Activated naive CD4-positive, alpha-beta T cell treated with anti-CD3 and anti-CD28 coated beads, Interleukin-2, amount 50 U/mL, for 72 hours (primary cell): ENCODE results near the gene DNAJC6. TPM values are rescaled to one million over a fixed set of nuclear protein-coding genes. Genes with fewer than 3 reads are reported as not detected.
A peak's percentile ranks its signal among the peaks of the same experiment; 100 is the strongest.

Experiments
- ATAC-seq, 2 donors: fragments of 150-1000 bp; cut with Tn5 transposase; 2 replicates each; pipeline ENCODE4 v1.10.0; 2021; ENCODE audit warnings: mild to moderate bottlenecking in 2 of 2, moderate library complexity in 2 of 2
- DNase-seq, 2 donors: peaks; one replicate each; pipeline ENCODE4 v3.0.0; 2021 to 2022; ENCODE audit warnings: low spot score in 2 of 2
- H3K27ac Mint-ChIP-seq, 2 donors: one replicate each; pipeline ENCODE4 v1.8.0; 2022; ENCODE audit warnings: mild to moderate bottlenecking in 2 of 2, mixed read lengths in 2 of 2
- H3K36me3 Mint-ChIP-seq, 2 donors: one replicate each; pipeline ENCODE4 v1.8.0; 2022; ENCODE audit warnings: mixed read lengths in 2 of 2
- H3K9me3 Mint-ChIP-seq, 2 donors: one replicate each; pipeline ENCODE4 v1.8.0; 2022; ENCODE audit warnings: mixed read lengths in 2 of 2
- total RNA-seq, 2 donors: library from RNA; stranded (reverse); gene quantifications; one replicate each; pipeline ENCODE4 v1.2.3, GENCODE V29; 2022

Gene DNAJC6
- total RNA-seq, result 1 to 10 TPM in 1 of 2 donors, under 1 TPM in 1; 0.91 to 3.1 TPM

DNA sequence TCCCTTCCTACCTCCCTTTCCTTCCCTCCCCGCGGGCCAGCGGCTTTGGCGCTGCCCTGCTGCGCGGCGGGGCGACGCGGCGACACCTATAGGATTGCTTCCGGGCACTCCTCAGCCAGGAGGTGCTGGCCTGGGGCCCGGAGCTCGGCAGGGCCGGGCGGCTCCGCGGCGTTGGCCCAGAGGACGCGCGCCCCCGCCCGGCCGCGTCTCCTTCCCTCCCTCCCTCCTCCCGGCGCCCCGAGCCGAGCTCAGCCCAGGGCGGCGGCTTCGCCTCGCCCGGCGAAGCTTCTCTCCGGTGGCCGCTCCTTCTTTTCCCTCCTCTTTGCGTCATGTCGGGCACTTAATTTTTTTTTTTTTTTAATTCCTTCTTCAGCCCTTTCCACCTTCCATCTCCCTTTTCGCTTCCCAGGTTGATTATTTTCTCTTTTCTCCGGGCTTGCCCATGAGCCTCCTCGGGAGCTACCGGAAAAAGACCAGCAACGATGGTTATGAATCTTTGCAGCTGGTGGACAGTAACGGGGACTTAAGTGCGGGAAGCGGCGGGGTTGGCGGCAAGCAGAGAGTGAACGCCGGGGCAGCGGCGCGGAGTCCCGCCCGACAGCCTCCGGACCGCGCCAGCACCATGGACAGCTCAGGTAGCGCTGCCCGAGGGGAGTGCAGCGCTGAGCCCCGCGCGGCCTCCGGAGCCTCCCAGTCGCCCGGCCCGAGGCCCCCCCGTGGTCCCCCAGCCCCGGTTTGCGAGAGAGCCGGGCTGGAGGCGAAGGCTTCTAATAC lies at the start of gene DNAJC6:
DNAJC6 (plus strand) TSS at position 240 of the 774 bp plus-strand sequence; CDS start at position 443, 203 bp downstream.
- ATAC-seq (peak; percentile 61 to 96), DNase-seq (peak in 1 of 2 donors; percentile 71)
- Mint-ChIP-seq H3K36me3 (peaks cover 6% of the 10 kb centered on the region in 2 donors), H3K27ac (peak within 1 kb of the TSS in 1 of 2 donors; percentile 62), H3K9me3 (peaks cover 0 to 3% of the 10 kb centered on the region in 2 donors)

DNA sequence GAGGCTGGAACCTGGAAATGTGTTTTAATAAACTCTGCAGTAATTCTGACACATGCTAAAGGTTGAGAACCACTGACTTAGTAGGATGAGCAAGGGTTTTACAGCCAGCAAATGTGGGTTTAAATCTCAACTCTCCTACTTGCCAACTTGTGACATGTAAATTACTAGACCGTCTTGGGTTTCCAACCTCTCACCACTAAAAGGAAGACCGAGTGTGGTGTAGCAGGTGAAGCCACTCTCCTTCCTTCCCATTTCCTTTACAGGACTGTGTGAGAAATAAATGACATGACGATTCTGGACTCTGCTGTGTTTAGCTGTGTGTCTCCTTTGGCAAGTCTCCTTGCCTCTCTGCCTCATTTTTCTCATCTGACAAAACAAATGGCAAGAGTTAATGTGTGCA lies 49.5 kb upstream of the DNAJC6 start:
- Mint-ChIP-seq H3K9me3 (no peaks in the 10 kb centered on the region), H3K27ac (no peak overlapping the region), H3K36me3 (no peaks in the 10 kb centered on the region)
- DNase-seq, result no peak
- ATAC-seq, result peak in 1 of 2 donors; percentile 43

DNA sequence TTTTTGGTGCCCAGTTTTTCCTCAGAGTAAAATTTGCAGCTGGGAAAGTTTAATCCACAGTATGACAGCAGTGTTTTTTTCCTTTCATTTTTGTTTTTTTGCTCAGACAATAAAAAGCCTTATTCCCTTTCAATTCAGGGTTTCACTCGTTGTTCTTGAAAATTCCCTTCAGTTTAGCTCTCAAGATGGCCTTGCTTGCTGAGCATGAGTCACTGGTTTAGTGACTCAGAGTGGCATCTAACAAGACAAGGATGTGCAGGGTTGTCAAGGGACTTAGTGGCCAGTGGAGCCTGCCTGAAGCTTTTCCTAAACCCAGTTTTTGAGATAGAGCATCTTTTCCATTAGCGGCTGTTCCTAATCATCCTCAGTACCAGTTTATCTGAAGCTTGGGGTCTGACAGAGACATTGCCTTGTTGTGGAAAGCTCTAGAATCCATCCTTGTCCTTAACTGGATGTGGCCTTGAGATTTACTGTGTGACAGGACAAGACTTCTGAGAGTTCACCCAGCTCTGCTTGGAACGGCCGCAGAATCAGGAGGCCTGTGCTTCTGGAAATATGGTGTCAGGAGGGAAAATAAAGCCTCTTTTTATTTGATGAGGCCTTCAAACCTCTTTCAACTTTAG lies 48.4 kb upstream of the DNAJC6 start:
- Mint-ChIP-seq H3K9me3 (no peaks in the 10 kb centered on the region), H3K36me3 (no peaks in the 10 kb centered on the region), H3K27ac (no peak overlapping the region)
- ATAC-seq (peak; percentile 88 to 89), DNase-seq (no peak)

DNA sequence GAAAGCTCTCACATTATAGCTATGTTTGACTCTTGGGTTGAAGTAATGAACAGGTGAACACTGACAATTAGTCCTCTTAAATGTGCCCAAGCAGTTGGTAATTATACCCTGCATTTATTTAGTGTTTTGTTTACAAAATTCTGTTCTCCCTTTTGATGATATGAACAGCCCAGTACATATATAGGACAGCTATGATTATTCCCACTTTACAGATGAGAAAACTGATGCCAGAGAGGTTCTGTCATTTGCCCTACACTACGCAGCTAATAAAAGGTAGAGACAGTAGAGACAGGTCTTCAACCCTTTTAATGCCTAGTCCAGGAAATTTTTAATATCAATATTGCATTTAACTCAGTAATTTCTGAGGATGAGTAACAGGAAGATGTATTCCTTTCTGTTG lies 46.1 kb upstream of the DNAJC6 start:
- DNase-seq, result no peak
- no peaks in the 10 kb centered on the region for H3K9me3 Mint-ChIP-seq
- no peaks in the 10 kb centered on the region for H3K36me3 Mint-ChIP-seq
- H3K27ac Mint-ChIP-seq, result no peak overlapping the region
- no peak for ATAC-seq

DNA sequence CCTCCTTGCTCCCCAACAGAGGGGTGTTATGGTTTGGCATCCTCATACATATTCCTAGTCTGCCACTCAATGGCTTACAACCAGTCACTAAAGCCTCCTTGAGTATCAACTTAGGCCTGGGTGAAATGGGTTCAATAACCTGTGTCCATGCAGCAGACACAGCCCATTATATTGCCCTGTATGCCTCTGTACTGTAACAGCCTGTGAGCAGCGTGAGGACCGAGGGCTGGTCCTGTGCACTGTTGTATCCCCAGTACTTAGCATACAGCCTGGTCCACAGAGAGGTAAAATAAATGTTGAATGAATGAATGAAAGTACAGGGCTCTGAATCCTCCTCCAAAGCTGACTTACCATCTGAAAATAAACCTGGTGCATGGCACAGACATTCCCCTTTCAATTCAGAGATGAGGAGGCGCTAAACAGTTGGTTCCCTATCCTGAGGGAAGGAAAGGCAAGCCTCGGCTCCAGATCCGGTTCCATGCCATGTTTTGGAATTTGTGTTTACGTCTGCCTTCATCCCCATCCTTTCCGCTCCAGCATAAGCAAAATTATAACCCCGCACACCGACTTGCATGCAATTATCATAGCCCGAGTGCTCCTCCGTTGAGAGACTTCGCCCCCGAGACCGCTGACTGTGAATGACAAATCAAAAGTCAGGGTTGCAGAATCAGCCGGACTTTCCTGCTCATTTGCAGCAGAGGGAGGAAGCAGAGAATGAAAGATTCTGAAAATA lies 45.0 kb upstream of the DNAJC6 start:
- no peak overlapping the region for H3K27ac Mint-ChIP-seq
- no peaks in the 10 kb centered on the region for H3K9me3 Mint-ChIP-seq
- DNase-seq, result no peak
- no peak for ATAC-seq
- no peaks in the 10 kb centered on the region for H3K36me3 Mint-ChIP-seq

DNA sequence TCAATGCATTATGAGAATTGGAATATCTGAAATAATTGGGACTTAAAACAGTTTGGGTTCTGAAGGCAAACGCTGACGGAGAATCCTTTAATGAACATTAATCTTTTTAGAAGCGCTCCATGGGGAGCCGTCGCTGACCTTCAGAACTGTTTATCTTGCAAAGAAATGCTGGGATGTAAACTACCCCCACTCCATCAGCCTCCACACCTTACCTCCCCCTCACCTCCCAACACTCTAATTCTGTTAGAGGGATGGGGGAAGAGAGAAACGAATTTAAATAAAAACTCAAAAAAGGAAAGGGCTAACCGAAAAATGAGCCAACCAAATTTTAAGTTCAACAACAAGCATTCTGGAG lies 44.1 kb upstream of the DNAJC6 start:
- no peak overlapping the region for H3K27ac Mint-ChIP-seq
- no peak for ATAC-seq
- no peaks in the 10 kb centered on the region for H3K9me3 Mint-ChIP-seq
- H3K36me3 Mint-ChIP-seq, result no peaks in the 10 kb centered on the region
- no peak for DNase-seq

DNA sequence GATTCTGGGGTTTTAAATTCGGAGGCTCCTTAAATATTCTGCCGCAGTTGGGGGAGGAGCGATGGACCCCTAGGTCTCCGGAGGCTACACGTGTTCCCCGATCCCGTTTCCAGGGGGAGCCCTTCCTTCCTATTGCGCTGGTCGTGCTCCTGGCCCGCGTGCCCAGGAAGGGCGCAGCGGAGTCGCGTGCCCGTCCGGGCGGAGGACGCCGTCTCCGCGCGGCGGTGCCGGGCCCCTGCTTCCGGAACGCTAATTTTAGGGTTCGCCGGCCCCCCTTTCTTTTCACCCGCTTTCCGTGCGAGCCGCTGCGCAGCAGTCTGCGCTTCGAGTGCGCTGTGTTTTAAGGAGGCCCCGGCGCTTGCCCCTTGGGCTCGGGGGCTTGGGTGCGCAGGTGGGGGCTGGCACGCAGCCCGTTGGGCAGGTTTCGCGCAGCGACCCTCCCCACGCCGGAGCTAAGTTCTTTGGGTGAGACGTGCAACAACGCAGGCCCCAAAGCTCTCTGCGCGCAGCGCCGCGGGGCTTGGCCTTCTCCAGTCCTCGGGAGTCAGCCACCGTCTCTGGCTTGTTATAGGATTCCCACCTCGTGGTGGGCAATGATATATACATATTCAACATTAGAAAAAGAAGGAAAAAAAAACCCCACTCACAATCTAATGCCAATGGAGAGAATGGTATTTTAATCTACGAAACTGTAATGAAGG lies 43.5 kb upstream of the DNAJC6 start:
- Mint-ChIP-seq H3K9me3 (no peaks in the 10 kb centered on the region), H3K36me3 (no peaks in the 10 kb centered on the region), H3K27ac (peak overlapping the region in 1 of 2 donors; percentile 36)
- ATAC-seq (peak; percentile 52 to 61), DNase-seq (no peak)

DNA sequence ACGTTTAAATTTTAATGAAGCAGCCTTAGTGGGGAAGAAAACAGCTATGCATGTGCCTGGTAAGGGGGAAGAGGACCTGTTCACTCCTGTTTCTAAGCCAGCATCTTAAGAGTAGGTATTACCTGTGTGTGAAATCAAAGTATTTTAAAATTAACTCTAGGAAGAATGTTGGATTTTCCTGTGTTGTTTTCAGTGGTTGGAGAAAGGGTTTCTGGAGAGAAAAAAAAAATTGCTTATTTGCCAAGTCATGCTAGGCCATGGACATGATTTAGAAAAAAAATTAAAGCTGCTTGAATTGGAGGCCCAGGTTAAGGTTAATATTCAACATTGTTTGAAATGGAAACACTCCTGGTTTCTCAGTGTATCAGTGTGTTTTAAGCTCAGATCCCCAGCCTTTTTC lies 42.9 kb upstream of the DNAJC6 start:
- Mint-ChIP-seq H3K36me3 (no peaks in the 10 kb centered on the region), H3K9me3 (no peaks in the 10 kb centered on the region)

DNA sequence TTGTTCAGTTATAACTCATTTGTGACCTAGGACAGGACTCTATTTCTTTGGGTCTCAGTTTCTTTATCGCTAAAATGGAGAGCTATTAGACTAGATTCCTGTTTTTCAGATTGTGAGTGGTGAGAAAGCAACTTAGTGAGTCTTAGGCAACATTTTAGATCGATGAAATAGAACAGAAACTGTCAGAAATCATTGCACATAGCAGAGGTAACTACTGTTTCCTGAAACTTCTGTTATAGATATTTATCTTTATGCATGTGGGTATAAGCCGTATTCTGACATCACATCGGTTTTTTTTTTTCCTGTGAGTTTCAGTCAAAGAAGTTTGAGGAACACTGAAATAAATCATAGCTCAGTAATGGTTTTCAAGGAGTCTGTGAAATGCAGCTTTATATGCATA lies 42.1 kb upstream of the DNAJC6 start:
- H3K9me3 Mint-ChIP-seq, result no peaks in the 10 kb centered on the region
- no peaks in the 10 kb centered on the region for H3K36me3 Mint-ChIP-seq
- ATAC-seq, result no peak
- no peak for DNase-seq
- H3K27ac Mint-ChIP-seq, result no peak overlapping the region

More for the DNA sequence above, 42.9 kb upstream of the DNAJC6 start:
- no peak for ATAC-seq
- no peak for DNase-seq
- H3K27ac Mint-ChIP-seq, result no peak overlapping the region

DNA sequence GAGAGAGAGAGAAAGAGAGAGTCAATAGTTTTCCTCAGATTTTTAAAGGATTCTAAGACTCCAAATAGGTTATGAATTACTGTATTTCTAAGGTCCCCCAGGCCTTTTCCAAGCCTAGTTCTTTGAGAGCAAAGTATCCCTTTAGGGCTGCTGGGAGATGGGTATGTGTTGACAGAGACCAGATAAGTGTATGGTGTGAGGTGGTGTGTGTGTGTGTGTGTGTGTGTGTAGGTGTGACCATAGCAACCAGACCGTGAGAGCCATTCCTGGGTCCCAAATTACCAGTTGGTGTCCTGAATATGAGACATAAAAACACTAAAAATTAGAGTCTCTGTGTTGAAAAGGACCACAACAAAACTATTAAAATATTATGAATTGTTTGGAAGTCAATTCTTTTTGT lies 41.7 kb upstream of the DNAJC6 start:
- no peak for ATAC-seq
- Mint-ChIP-seq H3K9me3 (no peaks in the 10 kb centered on the region), H3K27ac (no peak overlapping the region), H3K36me3 (no peaks in the 10 kb centered on the region)
- no peak for DNase-seq

DNA sequence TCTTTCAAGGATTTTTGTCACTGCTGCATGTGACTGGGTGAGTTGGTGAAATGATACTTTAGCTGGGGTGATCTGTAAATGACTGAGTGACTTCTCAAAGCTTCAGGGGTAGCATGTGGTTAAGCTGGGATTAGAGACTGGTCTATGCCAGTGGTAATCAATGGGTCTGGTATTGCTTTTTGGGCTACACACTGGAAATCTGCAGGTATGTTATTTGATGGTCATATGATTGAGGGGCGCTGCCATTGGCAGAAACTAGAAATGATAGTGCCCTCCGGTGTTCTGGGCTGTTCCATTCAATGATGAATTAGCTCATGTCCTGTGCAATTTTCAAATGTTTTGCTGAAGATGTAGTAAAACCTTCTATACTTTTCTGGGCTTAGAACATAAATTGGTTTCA lies 39.7 kb upstream of the DNAJC6 start:
- Mint-ChIP-seq H3K9me3 (no peaks in the 10 kb centered on the region), H3K27ac (no peak overlapping the region)
- no peak for ATAC-seq

DNA sequence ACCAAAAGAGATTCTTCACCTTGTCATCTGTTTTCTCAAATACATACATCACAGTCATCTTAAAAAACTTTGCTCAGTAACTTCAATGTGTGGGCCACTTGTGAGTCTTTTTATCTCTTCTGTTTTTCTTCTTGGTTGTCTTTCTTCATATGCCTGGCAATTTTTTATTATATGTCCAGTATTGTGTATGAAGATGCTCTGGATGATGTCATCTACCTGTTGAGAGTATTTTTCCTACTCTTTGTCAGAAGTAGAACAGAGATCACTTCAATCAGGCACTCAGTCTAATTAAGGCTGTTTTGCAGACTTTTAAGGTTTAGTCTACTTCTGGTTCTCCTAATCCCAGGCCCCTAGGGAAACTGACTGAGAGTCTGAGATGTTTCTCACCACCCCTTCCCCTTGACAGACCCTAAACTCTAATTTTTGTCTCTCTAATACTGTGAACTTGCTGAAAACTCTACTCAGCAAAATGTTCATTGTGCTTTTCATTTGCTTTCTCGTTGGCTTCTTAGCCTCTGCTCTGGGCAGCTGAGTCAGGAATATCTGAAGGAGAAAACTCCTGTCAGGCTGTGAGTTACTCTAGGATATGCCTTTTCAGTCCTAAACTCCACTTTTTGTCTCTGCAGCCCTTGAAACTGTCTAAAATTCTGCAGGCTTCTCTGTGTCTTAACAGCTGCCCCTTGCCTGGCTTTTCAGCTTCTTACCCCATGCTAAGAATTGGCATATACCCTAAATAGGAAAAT lies 33.0 kb upstream of the DNAJC6 start:
- DNase-seq, result no peak
- H3K27ac Mint-ChIP-seq, result no peak overlapping the region
- no peaks in the 10 kb centered on the region for H3K9me3 Mint-ChIP-seq
- no peak for ATAC-seq
- no peaks in the 10 kb centered on the region for H3K36me3 Mint-ChIP-seq

More for the DNA sequence above, 39.7 kb upstream of the DNAJC6 start:
- no peak for DNase-seq
- no peaks in the 10 kb centered on the region for H3K36me3 Mint-ChIP-seq

DNA sequence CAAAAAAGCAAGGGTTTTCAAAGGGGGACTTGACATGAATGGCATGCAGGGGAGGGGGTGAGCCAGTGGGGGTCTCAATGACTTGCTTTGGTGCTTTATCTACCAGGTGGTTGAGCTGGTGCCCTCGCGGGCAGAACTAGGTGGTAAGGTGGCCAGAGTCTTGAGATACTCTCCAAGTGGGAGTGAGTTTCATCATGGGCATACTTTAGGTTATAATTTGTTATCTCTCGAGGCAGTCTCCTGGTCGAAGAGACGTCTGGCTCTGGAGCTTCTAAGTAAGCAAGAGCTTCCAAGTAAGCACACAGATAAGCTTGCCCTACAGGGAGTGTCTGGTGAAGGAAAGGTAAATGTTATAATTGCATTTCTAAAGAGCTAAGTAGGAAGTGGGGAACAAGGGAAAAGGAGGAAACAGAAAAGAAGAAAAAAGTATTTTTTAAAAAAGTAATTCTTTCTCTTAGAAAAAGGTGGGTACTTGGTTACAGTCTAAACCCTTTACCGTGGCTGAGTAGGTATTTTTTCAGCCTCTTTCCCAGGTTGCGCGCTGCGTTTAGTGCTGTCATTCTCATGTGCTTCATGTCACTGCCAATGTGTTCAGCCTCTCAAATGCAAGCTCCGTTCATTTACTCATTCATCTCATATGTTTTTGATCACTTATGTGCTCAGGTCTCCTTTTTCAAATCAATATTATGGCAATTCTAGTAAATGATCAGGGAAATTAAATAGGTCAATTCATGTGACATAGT lies 31.6 kb upstream of the DNAJC6 start:
- no peaks in the 10 kb centered on the region for H3K9me3 Mint-ChIP-seq

DNA sequence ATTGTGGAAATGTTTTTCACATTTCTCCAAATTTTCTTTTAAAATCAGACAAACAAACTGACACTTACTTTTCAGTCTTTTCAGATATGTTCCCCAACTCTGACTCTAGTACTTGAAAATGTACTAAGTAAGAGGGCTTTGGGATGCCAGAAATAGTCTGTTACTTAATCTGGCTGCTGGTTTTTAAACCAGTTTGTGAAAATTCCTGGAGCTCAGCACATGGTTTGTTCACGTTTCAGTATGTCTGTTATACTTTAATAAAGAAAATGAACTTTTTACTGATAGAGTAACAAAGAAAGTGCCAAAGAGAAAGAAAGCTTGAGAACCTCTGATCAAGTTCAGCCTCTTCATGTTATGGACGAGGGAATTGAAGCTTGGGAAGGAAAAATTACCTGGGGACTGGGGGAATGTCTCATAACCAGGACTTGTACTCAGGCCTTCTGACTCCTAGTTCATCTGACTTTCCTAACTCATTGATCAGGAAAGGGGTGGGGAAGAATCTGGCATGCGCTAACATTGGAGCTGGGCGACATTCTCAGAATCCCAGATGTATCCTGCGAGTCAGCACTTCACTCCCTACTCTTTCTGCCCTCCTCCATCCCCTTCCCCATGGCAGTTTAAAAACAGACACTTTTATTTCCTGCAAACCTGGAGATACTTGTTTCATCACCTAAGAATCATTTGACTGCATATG lies 30.8 kb upstream of the DNAJC6 start:
- H3K27ac Mint-ChIP-seq, result no peak overlapping the region
- ATAC-seq (no peak), DNase-seq (no peak)
- H3K36me3 Mint-ChIP-seq, result no peaks in the 10 kb centered on the region
- no peaks in the 10 kb centered on the region for H3K9me3 Mint-ChIP-seq

More for the DNA sequence above, 31.6 kb upstream of the DNAJC6 start:
- ATAC-seq (no peak), DNase-seq (no peak)
- Mint-ChIP-seq H3K36me3 (no peaks in the 10 kb centered on the region), H3K27ac (no peak overlapping the region)

DNA sequence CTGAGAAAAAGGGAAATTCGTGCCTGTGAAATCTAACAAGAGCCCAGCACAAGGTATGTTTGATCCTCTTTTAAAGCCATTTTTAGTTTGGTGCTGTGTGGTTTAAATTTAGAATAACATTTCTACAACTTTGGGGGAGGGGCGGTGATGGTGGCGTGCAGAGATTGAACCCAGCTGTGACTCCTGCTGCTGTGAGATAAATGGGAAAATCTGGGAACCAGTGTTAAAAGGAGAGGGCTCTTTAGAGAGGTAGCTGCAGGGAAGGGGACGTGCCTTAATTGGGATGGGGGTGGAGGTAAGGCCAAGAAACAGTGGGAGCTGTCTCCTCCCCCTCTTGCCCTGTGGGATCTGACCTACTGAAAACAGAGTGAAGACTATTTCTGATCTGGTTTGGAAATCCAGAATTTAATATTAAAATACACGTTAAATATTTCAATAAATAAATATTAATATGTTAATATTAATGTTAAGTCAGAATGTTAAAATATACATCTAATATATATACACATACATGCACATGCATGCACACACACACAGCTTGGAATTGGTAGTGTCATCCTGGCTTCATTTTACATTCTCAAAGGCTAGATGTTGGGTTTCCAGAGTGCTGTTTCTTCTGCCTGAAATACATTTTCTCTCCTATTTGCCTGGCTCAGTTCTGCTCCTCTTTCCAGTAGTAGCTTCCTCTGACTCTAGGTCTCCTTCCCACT lies 30.1 kb upstream of the DNAJC6 start:
- ATAC-seq, result no peak
- Mint-ChIP-seq H3K36me3 (no peaks in the 10 kb centered on the region), H3K27ac (no peak overlapping the region), H3K9me3 (no peaks in the 10 kb centered on the region)
- no peak for DNase-seq
